Neuronal stem cell (in vitro differentiated cells): Measurements from ENCODE around the gene KCNJ11.

Source experiments
- DNase-seq: peaks from one replicate; pipeline ENCODE4 v3.0.0-alpha.2; 2013; ENCODE audit warnings: low spot score
- H2AFZ ChIP-seq: one replicate; pipeline ENCODE4 v1.6.1; 2013; ENCODE audit warnings: mild to moderate bottlenecking, low read length, inconsistent platforms
- H2AK5ac ChIP-seq: 2 replicates; pipeline ENCODE4 v1.6.1; 2013; ENCODE audit warnings: low read depth, mild to moderate bottlenecking, inconsistent platforms, low read length, moderate library complexity, mixed read lengths
- H2BK120ac ChIP-seq: 2 replicates; pipeline ENCODE4 v1.6.1; 2013; ENCODE audit warnings: low read depth, mild to moderate bottlenecking, inconsistent platforms, low read length, moderate library complexity, mixed read lengths
- H2BK12ac ChIP-seq: one replicate; pipeline ENCODE4 v1.6.1; 2013; ENCODE audit warnings: low read length, inconsistent platforms
- H2BK15ac ChIP-seq: 2 replicates; pipeline ENCODE4 v1.6.1; 2013; ENCODE audit warnings: mild to moderate bottlenecking, low read length, inconsistent platforms, mixed read lengths
- H2BK5ac ChIP-seq: one replicate; pipeline ENCODE4 v1.6.1; 2013; ENCODE audit warnings: inconsistent platforms, mild to moderate bottlenecking, low read length, moderate library complexity
- H3K14ac ChIP-seq: one replicate; pipeline ENCODE4 v1.6.1; 2013; ENCODE audit warnings: low read length, inconsistent platforms
- H3K18ac ChIP-seq: 2 replicates; pipeline ENCODE4 v1.6.1; 2013; ENCODE audit warnings: low read length, inconsistent platforms
- H3K23ac ChIP-seq: 2 replicates; pipeline ENCODE4 v1.6.1; 2013; ENCODE audit warnings: low read depth, mild to moderate bottlenecking, mixed read lengths, low read length, inconsistent platforms; ENCODE audit not compliant: poor library complexity
- H3K27ac ChIP-seq: replicated peaks from 3 replicates; pipeline ENCODE4 v1.5.1; 2013; ENCODE audit warnings: low read length, inconsistent platforms
- H3K27me3 ChIP-seq, 3 experiments: 2 replicates each; pipeline ENCODE4 v1.6.1; 2013; ENCODE audit warnings: low read length in 3 of 3, mild to moderate bottlenecking in 2 of 3, inconsistent platforms in 1 of 3, low read depth in 1 of 3, mixed read lengths in 1 of 3, moderate library complexity in 1 of 3; ENCODE audit not compliant: control insufficient read depth in 3 of 3, insufficient read depth in 3 of 3
- H3K36me3 ChIP-seq, 2 donors: replicated peaks in 1 of 2; 2 replicates each; pipeline ENCODE4 v1.6.1; 2013; ENCODE audit warnings: low read length in 2 of 2; ENCODE audit not compliant: control insufficient read depth in 2 of 2, insufficient read depth in 2 of 2
- H3K4ac ChIP-seq: 2 replicates; pipeline ENCODE4 v1.6.1; 2013; ENCODE audit warnings: inconsistent platforms, mild to moderate bottlenecking, low read length, moderate library complexity
- H3K4me1 ChIP-seq, 2 donors: 1 replicate in 1 of 2; 2 replicates in 1 of 2; pipeline ENCODE4 v1.6.1; 2013; ENCODE audit warnings: low read length in 2 of 2, low read depth in 1 of 2; ENCODE audit not compliant: control insufficient read depth in 2 of 2, insufficient read depth in 1 of 2
- H3K4me2 ChIP-seq: one replicate; pipeline ENCODE4 v1.6.1; 2013; ENCODE audit warnings: mild to moderate bottlenecking, low read length, inconsistent platforms; ENCODE audit not compliant: insufficient read depth, poor library complexity, severe bottlenecking
- H3K4me3 ChIP-seq, 2 donors: 2 replicates each; pipeline ENCODE4 v1.5.1; 2013; ENCODE audit warnings: low read length in 2 of 2, mild to moderate bottlenecking in 2 of 2, inconsistent platforms in 1 of 2, moderate library complexity in 1 of 2
- H3K79me1 ChIP-seq: one replicate; pipeline ENCODE4 v1.6.1; 2013; ENCODE audit warnings: low read depth, mild to moderate bottlenecking, inconsistent platforms, low read length, moderate library complexity
- H3K9ac ChIP-seq: one replicate; pipeline ENCODE4 v1.6.1; 2013; ENCODE audit warnings: mild to moderate bottlenecking, low read depth, low read length, inconsistent platforms; ENCODE audit not compliant: poor library complexity
- H3K9me3 ChIP-seq, 2 donors: replicated peaks in 1 of 2; 2 replicates each; pipeline versions ENCODE3 to v1.6.1; 2013; ENCODE audit warnings: low read length in 2 of 2, mild to moderate bottlenecking in 2 of 2, inconsistent platforms in 1 of 2, low read depth in 1 of 2, mixed read lengths in 1 of 2, moderate library complexity in 1 of 2; ENCODE audit not compliant: control insufficient read depth in 2 of 2, insufficient read depth in 1 of 2
- H4K8ac ChIP-seq: one replicate; pipeline ENCODE4 v1.6.1; 2013; ENCODE audit warnings: low read depth, mild to moderate bottlenecking, inconsistent platforms, low read length, moderate library complexity
- H4K91ac ChIP-seq: one replicate; pipeline ENCODE4 v1.6.1; 2013; ENCODE audit warnings: low read length, low read depth, mild to moderate bottlenecking, inconsistent platforms; ENCODE audit not compliant: poor library complexity
- WGBS, 2 donors: extraction: QIAGEN DNeasy Blood & Tissue Kit; methylation state at CpG; one replicate each; pipeline ENCODE4 v1.1.7; 2013; ENCODE audit warnings: missing lambda C conversion rate in 2 of 2, mixed read lengths in 1 of 2; ENCODE audit not compliant: insufficient read length in 2 of 2, insufficient replicate concordance in 1 of 2; ENCODE audit errors: extremely low coverage in 2 of 2; 5-methylcytosine and 5-hydroxymethylcytosine counted together

KCNJ11 gene

GRCh38 chr11:17376493-17376892 lies 12.0 kb downstream of the KCNJ11 start:
- Histone ChIP-seq H2BK5ac (no peak overlapping the region), H4K8ac (no peak overlapping the region), H3K27me3 (no peaks in the 10 kb centered on the region), H3K4me3 (no peak overlapping the region), H4K91ac (no peak overlapping the region), H3K9ac (no peak overlapping the region), H3K14ac (no peak overlapping the region), H3K27ac (no peak overlapping the region), H3K4me2 (no peak overlapping the region), H3K23ac (no peak overlapping the region), H2BK120ac (no peak overlapping the region), H3K79me1 (no peaks in the 10 kb centered on the region), H3K9me3 (peaks cover 25 to 67% of the 10 kb centered on the region in 2 donors), H3K18ac (no peak overlapping the region), H2AFZ (no peak overlapping the region), H2AK5ac (no peak overlapping the region), H2BK15ac (no peak overlapping the region), H3K36me3 (peaks cover 0 to 96% of the 10 kb centered on the region in 2 donors), H2BK12ac (no peak overlapping the region), H3K4ac (no peak overlapping the region), H3K4me1 (no peaks in the 10 kb centered on the region)
- WGBS, 2 donors, result no CpG with 5 or more reads among the region's 3 CpGs
- DNase-seq, result no peak

GRCh38 chr11:17375547-17375946 lies 12.9 kb downstream of the KCNJ11 start:
- Histone ChIP-seq H3K9ac (no peak overlapping the region), H4K91ac (no peak overlapping the region), H4K8ac (no peak overlapping the region), H2BK15ac (no peak overlapping the region), H2BK5ac (no peak overlapping the region), H3K27ac (no peak overlapping the region), H2BK120ac (no peak overlapping the region), H3K79me1 (no peaks in the 10 kb centered on the region), H3K9me3 (peaks cover 34 to 77% of the 10 kb centered on the region in 2 donors), H3K36me3 (peaks cover 0 to 100% of the 10 kb centered on the region in 2 donors), H3K4me1 (no peaks in the 10 kb centered on the region), H2AK5ac (no peak overlapping the region), H3K23ac (no peak overlapping the region), H3K4ac (no peak overlapping the region), H3K18ac (no peak overlapping the region), H3K4me2 (no peak overlapping the region), H3K14ac (no peak overlapping the region), H2AFZ (no peak overlapping the region), H3K4me3 (no peak overlapping the region), H2BK12ac (no peak overlapping the region), H3K27me3 (no peaks in the 10 kb centered on the region)
- DNase-seq, result no peak
- WGBS, 2 donors, result no CpG with 5 or more reads among the region's 5 CpGs

- H3K18ac ChIP-seq, result no peak overlapping the region
- H3K27ac ChIP-seq, result no peak overlapping the region
- H2BK120ac ChIP-seq, result no peak overlapping the region
- H3K4me2 ChIP-seq, result no peak overlapping the region
- no peak overlapping the region for H3K4ac ChIP-seq
- no peaks in the 10 kb centered on the region for H3K27me3 ChIP-seq
- no peak overlapping the region for H2BK5ac ChIP-seq
- H3K14ac ChIP-seq, result no peak overlapping the region
- H2BK12ac ChIP-seq, result no peak overlapping the region
- no peaks in the 10 kb centered on the region for H3K79me1 ChIP-seq
- H3K9ac ChIP-seq, result no peak overlapping the region
- H3K9me3 ChIP-seq, result peaks cover 41 to 89% of the 10 kb centered on the region in 2 donors
- H2AFZ ChIP-seq, result no peak overlapping the region
- no peaks in the 10 kb centered on the region for H3K4me1 ChIP-seq
- no peak overlapping the region for H2BK15ac ChIP-seq
- H4K8ac ChIP-seq, result no peak overlapping the region
- H3K36me3 ChIP-seq, result peaks cover 4 to 99% of the 10 kb centered on the region in 2 donors
- no peak for DNase-seq
- H4K91ac ChIP-seq, result no peak overlapping the region
- no peak overlapping the region for H2AK5ac ChIP-seq
- no peak overlapping the region for H3K4me3 ChIP-seq
- WGBS, 2 donors, result no CpG with 5 or more reads among the region's 3 CpGs
- H3K23ac ChIP-seq, result no peak overlapping the region
Measured at GRCh38 chr11:17371614-17372013, 16.8 kb downstream of the KCNJ11 start.

- Histone ChIP-seq H2AFZ (no peak overlapping the region), H3K36me3 (peaks cover 4 to 98% of the 10 kb centered on the region in 2 donors), H3K79me1 (no peaks in the 10 kb centered on the region), H2BK5ac (no peak overlapping the region), H3K18ac (no peak overlapping the region), H3K9me3 (peaks cover 41 to 91% of the 10 kb centered on the region in 2 donors), H3K4me2 (no peak overlapping the region), H4K91ac (no peak overlapping the region), H2AK5ac (no peak overlapping the region), H3K9ac (no peak overlapping the region), H3K4me1 (no peaks in the 10 kb centered on the region), H2BK12ac (no peak overlapping the region), H3K14ac (no peak overlapping the region), H3K23ac (no peak overlapping the region), H2BK15ac (no peak overlapping the region), H2BK120ac (no peak overlapping the region), H4K8ac (no peak overlapping the region), H3K27me3 (no peaks in the 10 kb centered on the region), H3K4me3 (no peak overlapping the region), H3K27ac (no peak overlapping the region), H3K4ac (no peak overlapping the region)
- no peak for DNase-seq
- no CpG with 5 or more reads among the region's 2 CpGs for WGBS, 2 donors
Measured at GRCh38 chr11:17369684-17370243, 18.7 kb downstream of the KCNJ11 start.
